ENCODE measurements around the gene STARD9. TPM values are rescaled to one million over a fixed set of nuclear protein-coding genes. Genes with fewer than 3 reads are reported as not detected.

Gene STARD9
- total and polyA plus RNA-seq, 2 of the 13 experiments (the other 11 are each of a cell fraction or from before 2014, with no cell fraction given): 5.3 to 7.5 TPM

DNA sequence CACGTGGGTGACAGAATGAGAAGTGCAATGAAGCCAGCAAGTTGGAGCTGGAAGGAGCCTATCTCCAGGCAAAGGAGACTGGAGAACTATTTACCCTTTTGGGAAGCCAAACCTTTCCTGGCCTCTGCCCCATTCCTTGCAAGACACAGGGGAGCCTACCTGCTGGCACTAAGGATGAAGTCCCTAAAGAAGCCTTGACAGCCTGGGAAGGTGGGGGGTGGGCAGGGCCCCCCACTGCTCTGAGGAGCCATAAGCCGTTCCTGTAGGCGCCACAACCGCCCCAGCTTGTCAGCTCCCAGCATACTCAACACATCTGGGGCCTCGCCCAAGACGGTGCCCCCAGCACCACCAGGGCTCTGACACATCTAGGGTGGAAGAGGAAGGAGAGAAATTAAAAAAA, 156.1 kb downstream of the STARD9 start:
- H3K4me1 ChIP-seq (ENCODE audit: insufficient read depth, low read length): peaks cover 21% of the 10 kb centered on the region
- no peak for DNase-seq (ENCODE audit: low spot score)
- H2AFZ ChIP-seq (ENCODE audit: low read length): no peak overlapping the region
- H3K9me3 ChIP-seq (ENCODE audit: low read length): no peaks in the 10 kb centered on the region
- no TSS peak for BruUV-seq (replicated peaks)
- peaks cover 12% of the 10 kb centered on the region for H3K79me2 ChIP-seq (ENCODE audit: insufficient read depth, low read length)
- no peak for ATAC-seq
- H3K9ac ChIP-seq (ENCODE audit: insufficient read depth, low read depth, low read length): no peak overlapping the region
- no peak overlapping the region for H3K4me3 ChIP-seq (replicated peaks in 1 of 3; ENCODE audit: insufficient read depth in 1 of 3, low read depth in 2 of 3, low read length in 3 of 3)
- no peak overlapping the region for H3K27ac ChIP-seq (ENCODE audit: extremely low read length, insufficient read depth, low read length)
- TF ChIP-seq ZNF780A (CRISPR knock-in tag; IDR thresholded peaks at IDR 0.05) (no peak), AGO2 (optimal IDR thresholded peaks at IDR 0.05; ENCODE audit: low read depth, low read length) (peak; percentile 30), NAIF1 (CRISPR knock-in tag; IDR thresholded peaks at IDR 0.05; ENCODE audit: borderline replicate concordance) (no peak), HIVEP1 (CRISPR knock-in tag; IDR thresholded peaks at IDR 0.05) (no peak)
- TF ChIP-seq, protein P1, sequence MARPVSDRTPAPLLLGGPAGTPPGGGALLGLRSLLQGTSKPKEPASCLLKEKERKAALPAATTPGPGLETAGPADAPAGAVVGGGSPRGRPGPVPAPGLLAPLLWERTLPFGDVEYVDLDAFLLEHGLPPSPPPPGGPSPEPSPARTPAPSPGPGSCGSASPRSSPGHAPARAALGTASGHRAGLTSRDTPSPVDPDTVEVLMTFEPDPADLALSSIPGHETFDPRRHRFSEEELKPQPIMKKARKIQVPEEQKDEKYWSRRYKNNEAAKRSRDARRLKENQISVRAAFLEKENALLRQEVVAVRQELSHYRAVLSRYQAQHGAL (CRISPR knock-in tag; IDR thresholded peaks at IDR 0.05; ENCODE audit: not compliant biosample characterization): no peak
- CTCF ChIA-PET (ENCODE audit: low intra/inter-chr PET ratio, low total read pairs): no interaction called here
- no peak overlapping the region for H3K4me2 ChIP-seq (ENCODE audit: low read depth, low read length)
- intact Hi-C loops (cut with micrococcal nuclease; ENCODE audit: unreplicated experiment): no loop called here
- H4K20me1 ChIP-seq (ENCODE audit: insufficient read depth, low read length): 0 out of 2 replicates have a peak, but pooled peaks cover 2% of the 10 kb centered on the region
- POLR2A ChIA-PET: no interaction called here
- no peaks in the 10 kb centered on the region for H3K27me3 ChIP-seq (ENCODE audit: control insufficient read depth in 1 of 2, insufficient read depth in 2 of 2, low read length in 2 of 2)
- 98% methylated on average over 6 of the region's 6 CpGs for WGBS (ENCODE audit: low lambda C conversion rate)
- H3K36me3 ChIP-seq (replicated peaks in 1 of 2; ENCODE audit: control insufficient read depth in 1 of 2, insufficient read depth in 2 of 2, low read length in 2 of 2): peaks cover 38 to 87% of the 10 kb centered on the region in 2 experiments
- in situ Hi-C loops (cut with HindIII; ENCODE audit: extremely low pct_ligation_motif_present, low pct_unique_long_range_greater_than_20kb): no loop called here
- FAIRE-seq: no peak

DNA sequence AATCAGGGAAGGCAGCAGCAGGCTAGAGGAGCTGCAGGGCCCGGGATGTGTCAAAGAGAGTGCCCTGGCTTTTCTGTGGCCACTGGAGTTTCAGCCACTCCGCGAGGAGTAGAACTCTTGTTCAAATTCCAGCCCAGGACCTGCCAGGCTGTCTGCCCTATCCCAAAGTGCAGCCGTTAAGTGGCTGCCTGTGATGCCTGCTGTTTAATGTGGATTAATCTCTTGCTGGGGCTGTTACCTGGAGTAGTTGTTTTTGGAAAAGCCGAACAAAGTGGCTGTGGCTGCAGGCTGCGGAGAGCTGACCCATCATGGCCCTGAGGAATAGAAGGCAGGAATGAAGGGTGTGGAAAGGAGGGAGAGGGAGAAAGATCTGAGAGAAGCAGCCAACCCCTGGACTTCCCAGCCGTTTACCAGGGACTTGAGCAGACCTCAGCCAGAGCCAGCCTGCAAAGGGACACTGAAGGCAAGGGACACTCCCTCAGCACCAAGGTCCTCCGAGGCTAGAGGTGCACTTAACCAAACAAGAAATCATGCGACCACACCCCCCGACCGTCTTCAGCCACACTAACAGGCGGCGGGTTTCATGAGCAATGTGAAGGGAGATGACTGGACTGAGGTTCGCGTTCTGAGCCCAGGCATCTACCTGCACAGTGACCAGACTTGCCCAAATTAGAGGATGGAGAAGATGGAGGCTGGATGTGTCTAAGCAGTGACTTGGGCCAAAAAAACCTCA, 156.9 kb downstream of the STARD9 start:
- intact Hi-C loops (cut with micrococcal nuclease; ENCODE audit: unreplicated experiment): no loop called here
- DNase-seq (ENCODE audit: low spot score): no peak
- H3K36me3 ChIP-seq (replicated peaks in 1 of 2; ENCODE audit: control insufficient read depth in 1 of 2, insufficient read depth in 2 of 2, low read length in 2 of 2): peaks cover 36 to 79% of the 10 kb centered on the region in 2 experiments
- ATAC-seq: no peak
- no peak overlapping the region for H3K4me3 ChIP-seq (replicated peaks in 1 of 3; ENCODE audit: insufficient read depth in 1 of 3, low read depth in 2 of 3, low read length in 3 of 3)
- no peak overlapping the region for H3K4me2 ChIP-seq (ENCODE audit: low read depth, low read length)
- WGBS (ENCODE audit: low lambda C conversion rate): 96% methylated on average over 13 of the region's 15 CpGs
- ChIA-PET CTCF (ENCODE audit: low intra/inter-chr PET ratio, low total read pairs) (no interaction called here), POLR2A (no interaction called here)
- 0 out of 2 replicates have a peak, but pooled peaks cover 2% of the 10 kb centered on the region for H4K20me1 ChIP-seq (ENCODE audit: insufficient read depth, low read length)
- peaks cover 12% of the 10 kb centered on the region for H3K79me2 ChIP-seq (ENCODE audit: insufficient read depth, low read length)
- H3K9ac ChIP-seq (ENCODE audit: insufficient read depth, low read depth, low read length): no peak overlapping the region
- H3K9me3 ChIP-seq (ENCODE audit: low read length): no peaks in the 10 kb centered on the region
- in situ Hi-C loops (cut with HindIII; ENCODE audit: extremely low pct_ligation_motif_present, low pct_unique_long_range_greater_than_20kb): no loop called here
- H2AFZ ChIP-seq (ENCODE audit: low read length): no peak overlapping the region
- peaks cover 21% of the 10 kb centered on the region for H3K4me1 ChIP-seq (ENCODE audit: insufficient read depth, low read length)
- BruUV-seq (replicated peaks): no TSS peak
- no peak for FAIRE-seq
- no peaks in the 10 kb centered on the region for H3K27me3 ChIP-seq (ENCODE audit: control insufficient read depth in 1 of 2, insufficient read depth in 2 of 2, low read length in 2 of 2)
- H3K27ac ChIP-seq (ENCODE audit: extremely low read length, insufficient read depth, low read length): no peak overlapping the region
- no peak for TF ChIP-seq ZSCAN12 (CRISPR knock-in tag; IDR thresholded peaks at IDR 0.05)
- no peak for TF ChIP-seq SOX13 (IDR thresholded peaks at IDR 0.05)
- TF ChIP-seq SOX13 (CRISPR knock-in tag; conservative IDR thresholded peaks at IDR 0.05 in 1 of 2, IDR thresholded peaks at IDR 0.05 in 1 of 2): no peak
- TF ChIP-seq ZFP1 (CRISPR knock-in tag; IDR thresholded peaks at IDR 0.05): no peak
